HepG2 (cell line): ENCODE data around the gene AKAP9. TPM values are rescaled to one million over a fixed set of nuclear protein-coding genes. Genes with fewer than 3 reads are reported as not detected.
A peak's percentile ranks its signal among the peaks of the same experiment; 100 is the strongest.

ENCODE experiments used
- ARHGAP35 ChIP-seq: sonication (generic); formaldehyde crosslinking; IDR thresholded peaks from 2 replicates; pipeline ENCODE4 v1.9.0; 2022; ENCODE audit warnings: mild to moderate bottlenecking, inconsistent platforms, moderate library complexity, missing genetic modification reagents, borderline replicate concordance
- FOXK1 ChIP-seq: sonication (generic); formaldehyde crosslinking; IDR thresholded peaks from 2 replicates; pipeline ENCODE4 v1.4.0; 2020; ENCODE audit warnings: low read depth, missing genetic modification reagents, borderline replicate concordance
- HIVEP1 ChIP-seq: sonication (generic); formaldehyde crosslinking; IDR thresholded peaks from 2 replicates; pipeline ENCODE4 v1.4.0; 2020; ENCODE audit warnings: mild to moderate bottlenecking, missing genetic modification reagents
- IRF2 ChIP-seq: IDR thresholded peaks from 2 replicates; pipeline ENCODE4 v1.6.1; 2018; ENCODE audit warnings: missing genetic modification reagents, missing compliant biosample characterization
- MAF1 ChIP-seq: sonication (generic); formaldehyde crosslinking; IDR thresholded peaks from 2 replicates; pipeline ENCODE4 v1.5.0; 2020; ENCODE audit warnings: missing genetic modification reagents, borderline replicate concordance
- MAFF ChIP-seq: IDR thresholded peaks from 2 replicates; pipeline ENCODE4 v1.6.1; 2011; ENCODE audit warnings: low read depth, low read length, improper control_type of control experiment
- MTA3 ChIP-seq: sonication (generic); formaldehyde crosslinking; IDR thresholded peaks from 2 replicates; pipeline ENCODE4 v1.4.0; 2020; ENCODE audit warnings: missing genetic modification reagents
- NFIC ChIP-seq: IDR thresholded peaks from 2 replicates; pipeline ENCODE4 v1.6.1; 2012; ENCODE audit warnings: mild to moderate bottlenecking, low read length, inconsistent platforms
- NR2F6 ChIP-seq, 2 experiments: IDR thresholded peaks; 2 replicates each; pipeline ENCODE4 v1.6.1; 2016; ENCODE audit warnings: antibody characterized with exemption in 1 of 2, mild to moderate bottlenecking in 1 of 2
- RARA ChIP-seq: IDR thresholded peaks from 2 replicates; pipeline ENCODE4 v1.6.1; 2016; ENCODE audit warnings: missing genetic modification reagents, missing compliant biosample characterization
- SMAD3 ChIP-seq: sonication (generic); formaldehyde crosslinking; IDR thresholded peaks from 2 replicates; pipeline ENCODE4 v1.4.0; 2020; ENCODE audit warnings: missing genetic modification reagents
- SOX5 ChIP-seq: IDR thresholded peaks from 2 replicates; pipeline ENCODE4 v1.6.1; 2016; ENCODE audit warnings: borderline replicate concordance
- SP1 ChIP-seq, 2 experiments: fragments of 450-650 bp in 1 of 2; sonication (generic) in 1 of 2; formaldehyde crosslinking in 1 of 2; IDR thresholded peaks; 2 replicates each; pipeline versions ENCODE4 v1.4.0 to v1.6.1; 2016 to 2020; ENCODE audit warnings: missing genetic modification reagents in 1 of 2
- ZNF20 ChIP-seq: sonication (generic); formaldehyde crosslinking; IDR thresholded peaks from 2 replicates; pipeline ENCODE4 v1.4.0; 2020; ENCODE audit warnings: mild to moderate bottlenecking, moderate library complexity, missing genetic modification reagents
- ZNF3 ChIP-seq: IDR thresholded peaks from 2 replicates; pipeline ENCODE4 v1.7.0; 2017; ENCODE audit warnings: inconsistent platforms
- ZNF569 ChIP-seq: sonication (generic); formaldehyde crosslinking; IDR thresholded peaks from 2 replicates; pipeline ENCODE4 v1.5.0; 2020; ENCODE audit warnings: mild to moderate bottlenecking, missing genetic modification reagents, moderate library complexity, borderline replicate concordance
- ZNF747 ChIP-seq: sonication (generic); formaldehyde crosslinking; IDR thresholded peaks from 2 replicates; pipeline ENCODE4 v1.8.1; 2023; ENCODE audit warnings: missing genetic modification reagents, mild to moderate bottlenecking, borderline replicate concordance
- ZNF780A ChIP-seq: sonication (generic); formaldehyde crosslinking; IDR thresholded peaks from 2 replicates; pipeline ENCODE4 v1.8.0; 2022; ENCODE audit warnings: mild to moderate bottlenecking, missing genetic modification reagents, moderate library complexity
- ZSCAN29 ChIP-seq: sonication (generic); formaldehyde crosslinking; conservative IDR thresholded peaks from 2 replicates; pipeline ENCODE4 v1.4.0; 2020; ENCODE audit warnings: mild to moderate bottlenecking, missing genetic modification reagents
- polyA plus RNA-seq, 8 experiments: library from polyadenylated mRNA; depleted of rRNA in 3 of 8; stranded (reverse) in 7 of 8; unstranded in 1 of 8; fragments of >200 nt; fragmentation: Illumina TruSeq in 4 of 8; extraction: Trizol in 4 of 8; gene quantifications; 2 replicates each; pipeline versions ENCODE4 v1.2.1 to v1.2.3, GENCODE V29; 2011 to 2016; ENCODE audit warnings: low read depth in 4 of 8, missing spikeins in 1 of 8, mixed read lengths in 1 of 8; ENCODE audit not compliant: insufficient read depth in 1 of 8
- total RNA-seq, 5 experiments: library from RNA; depleted of rRNA; stranded (reverse); fragments of >200 nt; fragmentation: Illumina TruSeq; extraction: Trizol; gene quantifications; 2 replicates each; pipeline ENCODE4 v1.2.3, GENCODE V29; 2016; ENCODE audit warnings: low read depth in 1 of 5
- TF ChIP-seq, protein P1 (sequence below): sonication (generic); formaldehyde crosslinking; IDR thresholded peaks from 2 replicates; pipeline ENCODE4 v1.4.0; 2020; ENCODE audit warnings: missing genetic modification reagents, borderline replicate concordance
- TF ChIP-seq, protein P2 (sequence below): sonication (generic); formaldehyde crosslinking; IDR thresholded peaks from 2 replicates; pipeline ENCODE4 v1.5.0; 2020; ENCODE audit warnings: mild to moderate bottlenecking, missing genetic modification reagents
- TF ChIP-seq, protein P3 (sequence below): IDR thresholded peaks from 2 replicates; pipeline ENCODE4 v1.6.1; 2016; ENCODE audit warnings: low read depth
- TF ChIP-seq, protein P4 (sequence below): sonication (generic); formaldehyde crosslinking; IDR thresholded peaks from 2 replicates; pipeline ENCODE4 v1.5.0; 2020; ENCODE audit warnings: missing genetic modification reagents

AKAP9 gene
- total and polyA plus RNA-seq, 2 of the 13 experiments (the other 11 are each of a cell fraction or from before 2014, with no cell fraction given), result 27.6 to 33.1 TPM

DNA sequence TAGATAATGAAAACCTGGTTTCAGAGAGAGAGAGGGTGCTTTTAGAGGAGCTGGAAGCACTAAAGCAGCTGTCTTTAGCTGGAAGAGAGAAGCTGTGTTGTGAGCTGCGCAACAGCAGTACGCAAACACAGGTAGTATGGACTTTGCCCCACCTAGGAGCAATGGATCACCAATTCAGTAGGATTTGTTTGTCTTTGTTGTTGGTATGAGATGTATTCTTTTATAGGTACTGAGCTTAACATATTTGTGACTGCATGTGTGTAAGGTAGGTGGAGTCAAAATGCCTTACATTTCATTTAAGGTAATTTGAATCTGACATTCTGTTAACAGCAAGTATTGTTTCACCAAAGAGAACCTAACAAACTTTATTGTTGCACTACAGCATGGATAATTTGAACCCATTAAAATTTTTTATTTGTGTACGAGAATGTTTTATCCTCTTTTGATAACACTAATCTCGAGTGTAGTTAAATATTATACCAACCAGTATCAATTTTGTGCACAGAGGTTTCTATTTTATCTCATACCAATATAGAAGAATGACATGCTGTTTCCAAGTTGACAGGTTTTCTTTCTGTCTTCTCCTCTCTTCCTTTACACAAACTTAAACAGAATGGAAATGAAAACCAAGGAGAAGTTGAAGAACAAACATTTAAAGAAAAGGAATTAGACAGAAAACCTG is 101.5 kb downstream of the AKAP9 start (continued):
- TF ChIP-seq FOXK1 (CRISPR knock-in tag) (peak; percentile 71), IRF2 (peak; percentile 76; the same call in 1 of the 2 replicates), ZNF20 (CRISPR knock-in tag) (no peak), MTA3 (CRISPR knock-in tag) (no peak), NFIC (0 out of 2 replicates have a peak, but pooled peaks have one; percentile 15), HIVEP1 (CRISPR knock-in tag) (no peak), ZNF569 (no peak), ZNF747 (CRISPR knock-in tag) (no peak), SOX5 (peak; percentile 89), SP1 (IDR thresholded peaks at IDR 0.05) (no peak), SP1 (CRISPR knock-in tag; IDR thresholded peaks at IDR 0.05) (no peak), ZNF3 (CRISPR knock-in tag) (no peak), SMAD3 (peak; percentile 77; the same call in 1 of the 2 replicates), RARA (CRISPR knock-in tag) (peak; percentile 43; the same call in 1 of the 2 replicates), MAFF (no peak), MAF1 (CRISPR knock-in tag) (no peak), ARHGAP35 (no peak), NR2F6 (IDR thresholded peaks at IDR 0.05) (no peak), NR2F6 (CRISPR knock-in tag; IDR thresholded peaks at IDR 0.05) (peak; percentile 51; the same call in 1 of the 2 replicates), ZSCAN29 (CRISPR knock-in tag) (0 out of 2 replicates have a peak, but pooled peaks have one; percentile 37), ZNF780A (CRISPR knock-in tag) (no peak)
- TF ChIP-seq, protein P1, sequence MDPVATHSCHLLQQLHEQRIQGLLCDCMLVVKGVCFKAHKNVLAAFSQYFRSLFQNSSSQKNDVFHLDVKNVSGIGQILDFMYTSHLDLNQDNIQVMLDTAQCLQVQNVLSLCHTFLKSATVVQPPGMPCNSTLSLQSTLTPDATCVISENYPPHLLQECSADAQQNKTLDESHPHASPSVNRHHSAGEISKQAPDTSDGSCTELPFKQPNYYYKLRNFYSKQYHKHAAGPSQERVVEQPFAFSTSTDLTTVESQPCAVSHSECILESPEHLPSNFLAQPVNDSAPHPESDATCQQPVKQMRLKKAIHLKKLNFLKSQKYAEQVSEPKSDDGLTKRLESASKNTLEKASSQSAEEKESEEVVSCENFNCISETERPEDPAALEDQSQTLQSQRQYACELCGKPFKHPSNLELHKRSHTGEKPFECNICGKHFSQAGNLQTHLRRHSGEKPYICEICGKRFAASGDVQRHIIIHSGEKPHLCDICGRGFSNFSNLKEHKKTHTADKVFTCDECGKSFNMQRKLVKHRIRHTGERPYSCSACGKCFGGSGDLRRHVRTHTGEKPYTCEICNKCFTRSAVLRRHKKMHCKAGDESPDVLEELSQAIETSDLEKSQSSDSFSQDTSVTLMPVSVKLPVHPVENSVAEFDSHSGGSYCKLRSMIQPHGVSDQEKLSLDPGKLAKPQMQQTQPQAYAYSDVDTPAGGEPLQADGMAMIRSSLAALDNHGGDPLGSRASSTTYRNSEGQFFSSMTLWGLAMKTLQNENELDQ (CRISPR knock-in tag), result no peak
- TF ChIP-seq, protein P2, sequence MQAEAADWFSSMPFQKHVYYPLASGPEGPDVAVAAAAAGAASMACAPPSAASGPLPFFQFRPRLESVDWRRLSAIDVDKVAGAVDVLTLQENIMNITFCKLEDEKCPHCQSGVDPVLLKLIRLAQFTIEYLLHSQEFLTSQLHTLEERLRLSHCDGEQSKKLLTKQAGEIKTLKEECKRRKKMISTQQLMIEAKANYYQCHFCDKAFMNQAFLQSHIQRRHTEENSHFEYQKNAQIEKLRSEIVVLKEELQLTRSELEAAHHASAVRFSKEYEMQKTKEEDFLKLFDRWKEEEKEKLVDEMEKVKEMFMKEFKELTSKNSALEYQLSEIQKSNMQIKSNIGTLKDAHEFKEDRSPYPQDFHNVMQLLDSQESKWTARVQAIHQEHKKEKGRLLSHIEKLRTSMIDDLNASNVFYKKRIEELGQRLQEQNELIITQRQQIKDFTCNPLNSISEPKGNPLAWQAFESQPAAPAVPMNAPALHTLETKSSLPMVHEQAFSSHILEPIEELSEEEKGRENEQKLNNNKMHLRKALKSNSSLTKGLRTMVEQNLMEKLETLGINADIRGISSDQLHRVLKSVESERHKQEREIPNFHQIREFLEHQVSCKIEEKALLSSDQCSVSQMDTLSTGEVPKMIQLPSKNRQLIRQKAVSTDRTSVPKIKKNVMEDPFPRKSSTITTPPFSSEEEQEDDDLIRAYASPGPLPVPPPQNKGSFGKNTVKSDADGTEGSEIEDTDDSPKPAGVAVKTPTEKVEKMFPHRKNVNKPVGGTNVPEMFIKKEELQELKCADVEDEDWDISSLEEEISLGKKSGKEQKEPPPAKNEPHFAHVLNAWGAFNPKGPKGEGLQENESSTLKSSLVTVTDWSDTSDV (CRISPR knock-in tag), result no peak
- TF ChIP-seq, protein P3, sequence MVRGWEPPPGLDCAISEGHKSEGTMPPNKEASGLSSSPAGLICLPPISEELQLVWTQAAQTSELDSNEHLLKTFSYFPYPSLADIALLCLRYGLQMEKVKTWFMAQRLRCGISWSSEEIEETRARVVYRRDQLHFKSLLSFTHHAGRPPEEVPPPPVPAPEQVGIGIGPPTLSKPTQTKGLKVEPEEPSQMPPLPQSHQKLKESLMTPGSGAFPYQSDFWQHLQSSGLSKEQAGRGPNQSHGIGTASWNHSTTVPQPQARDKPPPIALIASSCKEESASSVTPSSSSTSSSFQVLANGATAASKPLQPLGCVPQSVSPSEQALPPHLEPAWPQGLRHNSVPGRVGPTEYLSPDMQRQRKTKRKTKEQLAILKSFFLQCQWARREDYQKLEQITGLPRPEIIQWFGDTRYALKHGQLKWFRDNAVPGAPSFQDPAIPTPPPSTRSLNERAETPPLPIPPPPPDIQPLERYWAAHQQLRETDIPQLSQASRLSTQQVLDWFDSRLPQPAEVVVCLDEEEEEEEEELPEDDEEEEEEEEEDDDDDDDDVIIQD (CRISPR knock-in tag), result peak; percentile 96
- TF ChIP-seq, protein P4, sequence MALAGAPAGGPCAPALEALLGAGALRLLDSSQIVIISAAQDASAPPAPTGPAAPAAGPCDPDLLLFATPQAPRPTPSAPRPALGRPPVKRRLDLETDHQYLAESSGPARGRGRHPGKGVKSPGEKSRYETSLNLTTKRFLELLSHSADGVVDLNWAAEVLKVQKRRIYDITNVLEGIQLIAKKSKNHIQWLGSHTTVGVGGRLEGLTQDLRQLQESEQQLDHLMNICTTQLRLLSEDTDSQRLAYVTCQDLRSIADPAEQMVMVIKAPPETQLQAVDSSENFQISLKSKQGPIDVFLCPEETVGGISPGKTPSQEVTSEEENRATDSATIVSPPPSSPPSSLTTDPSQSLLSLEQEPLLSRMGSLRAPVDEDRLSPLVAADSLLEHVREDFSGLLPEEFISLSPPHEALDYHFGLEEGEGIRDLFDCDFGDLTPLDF, result no peak
